RWPE2 (cell line): ENCODE results near the gene ALG1L2.
"Not testable (repeated sequence)": the region's sequence is repeated elsewhere in the genome, so short reads cannot be mapped to it uniquely, and the experiment has no call there.

Source experiments
- ATAC-seq: fragments of 200-7000 bp; cut with Tn5 transposase; 3 replicates; pipeline ENCODE4 v1.9.1; 2021; ENCODE audit warnings: low read depth
- DNase-seq: peaks from one replicate; pipeline ENCODE4 v3.0.0-alpha.2; 2020; ENCODE audit warnings: low spot score
- H3K27ac ChIP-seq: fragments of 450-650 bp; 2 replicates; pipeline ENCODE4 v1.5.1; 2017; ENCODE audit warnings: mild to moderate bottlenecking; ENCODE audit not compliant: poor library complexity, severe bottlenecking
- H3K27me3 ChIP-seq: fragments of 250-450 bp; sonication (Bioruptor Pico); 2 replicates; pipeline ENCODE4 v1.5.1; 2021; ENCODE audit warnings: mild to moderate bottlenecking, moderate library complexity; ENCODE audit not compliant: insufficient read depth, poor library complexity, severe bottlenecking
- H3K36me3 ChIP-seq: fragments of 250-450 bp; sonication (Bioruptor Pico); 2 replicates; pipeline ENCODE4 v1.5.1; 2020; ENCODE audit warnings: low read depth, mild to moderate bottlenecking, moderate library complexity
- H3K4me1 ChIP-seq: fragments of 250-450 bp; sonication (Bioruptor Pico); 2 replicates; pipeline ENCODE4 v1.5.1; 2021; ENCODE audit warnings: mild to moderate bottlenecking, moderate library complexity; ENCODE audit not compliant: insufficient read depth, poor library complexity, severe bottlenecking
- H3K4me3 ChIP-seq: fragments of 250-450 bp; sonication (Bioruptor Pico); 2 replicates; pipeline ENCODE4 v1.5.1; 2021; ENCODE audit warnings: mild to moderate bottlenecking, moderate library complexity; ENCODE audit not compliant: severe bottlenecking
- H3K9me3 ChIP-seq: fragments of 250-450 bp; sonication (Bioruptor Pico); 2 replicates; pipeline ENCODE4 v1.5.1; 2021; ENCODE audit warnings: mild to moderate bottlenecking, moderate library complexity; ENCODE audit not compliant: severe bottlenecking
- TF ChIP-seq, protein P1 (sequence below): fragments of 450-650 bp; IDR thresholded peaks from one replicate; pipeline ENCODE4 v1.5.1; 2017; ENCODE audit warnings: mild to moderate bottlenecking, moderate library complexity; ENCODE audit not compliant: poor library complexity, severe bottlenecking

Gene ALG1L2

DNA sequence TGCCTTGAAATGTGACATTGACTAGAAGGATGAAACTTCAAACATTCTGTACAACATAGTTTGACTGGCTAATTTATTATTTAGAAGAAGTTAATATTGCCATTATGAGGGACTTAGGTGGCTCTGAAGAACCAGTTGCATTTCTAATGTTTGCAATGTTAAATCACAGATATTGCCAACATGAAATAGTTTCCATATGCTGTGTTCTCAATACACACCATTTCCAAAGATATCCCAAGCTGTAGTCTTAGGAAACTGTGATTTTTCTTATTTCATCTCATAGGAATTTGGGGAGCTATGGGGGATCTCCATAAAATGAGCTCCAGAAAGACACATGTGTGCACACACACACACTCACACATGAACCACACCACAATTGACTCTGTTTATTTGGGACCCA is 36.3 kb downstream of the ALG1L2 start:
- Histone ChIP-seq H3K36me3 (no peaks in the 10 kb centered on the region), H3K4me1 (no peaks in the 10 kb centered on the region), H3K27me3 (no peaks in the 10 kb centered on the region), H3K9me3 (no peaks in the 10 kb centered on the region), H3K4me3 (no peak overlapping the region), H3K27ac (no peak overlapping the region)
- DNase-seq (no peak), ATAC-seq (no peak)
- TF ChIP-seq, protein P1, sequence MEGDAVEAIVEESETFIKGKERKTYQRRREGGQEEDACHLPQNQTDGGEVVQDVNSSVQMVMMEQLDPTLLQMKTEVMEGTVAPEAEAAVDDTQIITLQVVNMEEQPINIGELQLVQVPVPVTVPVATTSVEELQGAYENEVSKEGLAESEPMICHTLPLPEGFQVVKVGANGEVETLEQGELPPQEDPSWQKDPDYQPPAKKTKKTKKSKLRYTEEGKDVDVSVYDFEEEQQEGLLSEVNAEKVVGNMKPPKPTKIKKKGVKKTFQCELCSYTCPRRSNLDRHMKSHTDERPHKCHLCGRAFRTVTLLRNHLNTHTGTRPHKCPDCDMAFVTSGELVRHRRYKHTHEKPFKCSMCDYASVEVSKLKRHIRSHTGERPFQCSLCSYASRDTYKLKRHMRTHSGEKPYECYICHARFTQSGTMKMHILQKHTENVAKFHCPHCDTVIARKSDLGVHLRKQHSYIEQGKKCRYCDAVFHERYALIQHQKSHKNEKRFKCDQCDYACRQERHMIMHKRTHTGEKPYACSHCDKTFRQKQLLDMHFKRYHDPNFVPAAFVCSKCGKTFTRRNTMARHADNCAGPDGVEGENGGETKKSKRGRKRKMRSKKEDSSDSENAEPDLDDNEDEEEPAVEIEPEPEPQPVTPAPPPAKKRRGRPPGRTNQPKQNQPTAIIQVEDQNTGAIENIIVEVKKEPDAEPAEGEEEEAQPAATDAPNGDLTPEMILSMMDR, result no peak

DNA sequence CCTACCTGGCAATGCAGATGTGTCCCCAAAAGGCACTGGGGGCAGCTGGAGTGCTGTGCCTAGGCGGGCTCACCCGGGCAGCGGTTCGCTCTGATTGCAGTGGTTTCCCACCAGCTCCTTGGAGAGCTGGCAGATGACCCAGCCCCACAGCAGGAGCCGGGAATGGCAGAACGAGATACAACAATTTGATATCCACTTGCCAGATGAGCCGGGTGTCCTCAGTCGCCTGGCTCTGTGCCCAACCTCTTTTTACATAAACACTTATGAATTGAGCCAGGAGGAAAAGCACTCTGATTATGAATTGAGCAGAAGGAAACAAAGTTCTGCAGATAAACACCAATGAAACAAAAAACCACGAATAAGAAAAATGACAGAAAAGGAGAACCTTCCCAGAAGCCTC is 38.2 kb downstream of the ALG1L2 start:
- not testable (repeated sequence) for ATAC-seq, H3K27me3 ChIP-seq, DNase-seq, H3K4me1 ChIP-seq, H3K36me3 ChIP-seq, H3K27ac ChIP-seq, H3K4me3 ChIP-seq, H3K9me3 ChIP-seq

DNA sequence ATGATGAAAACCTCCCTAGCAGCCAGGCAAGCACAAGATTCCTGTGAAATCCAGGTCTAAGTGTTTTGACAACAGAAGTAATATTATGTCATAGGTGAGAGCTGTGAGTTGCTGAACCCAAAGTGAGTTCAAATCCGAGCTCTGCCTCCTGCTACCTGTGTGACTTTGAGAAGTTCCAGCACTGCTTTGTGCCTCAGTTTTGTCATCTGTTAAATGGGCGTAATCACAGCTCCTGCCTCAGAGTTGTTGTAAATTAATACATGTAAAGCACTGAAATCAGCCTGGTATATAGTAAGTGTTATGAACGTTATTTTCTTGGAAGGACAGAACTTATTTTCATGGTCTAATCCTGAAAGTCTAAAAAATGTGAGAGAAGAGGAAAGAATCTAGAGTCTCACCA is 38.7 kb downstream of the ALG1L2 start:
- not testable (repeated sequence) for H3K27me3 ChIP-seq, H3K4me1 ChIP-seq, DNase-seq, H3K27ac ChIP-seq, H3K4me3 ChIP-seq, H3K9me3 ChIP-seq, ATAC-seq, H3K36me3 ChIP-seq

DNA sequence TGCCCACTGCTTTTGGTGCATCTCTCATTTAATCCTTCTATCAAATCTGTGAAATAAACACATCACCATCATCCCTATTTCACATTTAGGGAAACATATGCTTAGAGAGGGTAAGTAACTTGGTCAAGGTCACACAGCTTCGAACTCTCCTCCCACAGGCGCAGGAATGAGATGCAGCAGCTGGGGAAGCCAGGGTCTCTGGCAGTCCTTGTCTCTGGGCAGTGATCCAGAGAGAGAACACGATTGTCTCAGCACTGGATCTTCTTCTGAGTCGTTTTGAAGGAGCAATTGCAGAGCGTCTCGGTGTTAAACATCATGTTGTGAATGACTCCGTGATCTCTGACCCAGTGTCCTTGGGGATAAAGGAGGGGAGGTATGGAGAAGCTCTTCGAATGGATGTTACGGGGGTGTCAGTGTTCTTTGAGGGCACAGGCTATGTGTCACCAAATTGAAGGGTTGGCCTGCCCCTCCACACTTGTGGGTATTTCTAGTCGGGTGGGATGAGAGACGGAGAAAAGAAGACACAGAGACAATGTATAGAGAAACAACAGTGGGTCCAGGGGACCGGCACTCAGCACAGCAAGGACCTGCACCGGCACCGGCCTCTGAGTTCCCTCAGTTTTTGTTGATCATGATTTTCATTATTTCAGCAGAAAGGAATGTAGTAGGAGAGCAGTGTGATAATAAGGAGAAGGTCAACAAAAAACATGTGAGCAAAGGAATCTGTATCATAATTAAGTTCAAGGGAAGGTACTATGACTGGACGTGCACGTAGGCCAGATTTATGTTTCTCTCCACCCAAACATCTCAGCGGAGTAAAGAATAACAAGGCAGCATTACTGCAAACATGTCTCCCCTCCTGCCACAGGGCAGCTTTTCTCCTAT is 41.5 kb downstream of the ALG1L2 start:
- H3K4me3 ChIP-seq, H3K4me1 ChIP-seq, H3K27ac ChIP-seq, ATAC-seq, DNase-seq, H3K9me3 ChIP-seq, H3K36me3 ChIP-seq, H3K27me3 ChIP-seq: not testable (repeated sequence)

DNA sequence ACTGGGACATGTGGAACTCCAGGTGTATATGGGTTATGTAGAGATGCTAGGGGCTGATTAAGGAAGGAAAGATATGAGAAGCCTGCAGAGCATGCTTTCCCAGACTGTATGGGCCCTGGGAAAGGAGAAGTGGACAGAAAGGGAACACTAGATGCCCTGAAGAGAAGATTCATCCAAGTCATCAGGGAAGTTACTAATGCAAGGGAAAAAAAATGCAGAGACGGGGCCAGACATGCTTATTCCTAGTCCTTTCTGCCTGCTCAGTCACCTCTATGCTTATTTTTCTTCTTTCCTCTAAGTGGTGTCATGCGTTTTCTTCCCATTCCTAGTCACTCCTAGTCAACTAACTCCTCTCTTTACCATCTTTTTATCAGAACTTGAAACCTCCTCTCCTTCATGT is 43.8 kb downstream of the ALG1L2 start:
- ATAC-seq, DNase-seq, H3K27ac ChIP-seq, H3K36me3 ChIP-seq, H3K4me1 ChIP-seq, H3K27me3 ChIP-seq, H3K9me3 ChIP-seq, H3K4me3 ChIP-seq: not testable (repeated sequence)

DNA sequence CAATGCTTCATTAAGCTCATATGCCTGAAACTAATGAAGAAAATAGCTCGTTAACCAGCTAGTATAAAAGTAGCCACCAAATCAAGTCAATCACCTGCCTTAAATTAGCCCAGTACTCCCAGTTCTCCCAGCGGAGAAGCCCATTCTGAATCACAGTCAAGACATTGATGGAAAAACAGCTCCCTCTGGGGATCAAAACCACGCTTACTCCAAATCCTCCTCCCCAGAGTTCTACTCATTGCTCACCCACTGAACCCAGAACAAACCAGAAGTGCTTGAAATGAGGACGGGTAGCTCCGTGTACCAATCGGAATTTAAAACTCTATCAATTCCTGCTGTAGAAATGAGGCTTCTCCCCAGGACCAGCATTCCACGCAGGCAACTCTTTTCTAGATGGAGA is 54.7 kb downstream of the ALG1L2 start:
- not testable (repeated sequence) for H3K36me3 ChIP-seq, H3K9me3 ChIP-seq, H3K27ac ChIP-seq, ATAC-seq, H3K4me1 ChIP-seq, H3K4me3 ChIP-seq, DNase-seq, H3K27me3 ChIP-seq

DNA sequence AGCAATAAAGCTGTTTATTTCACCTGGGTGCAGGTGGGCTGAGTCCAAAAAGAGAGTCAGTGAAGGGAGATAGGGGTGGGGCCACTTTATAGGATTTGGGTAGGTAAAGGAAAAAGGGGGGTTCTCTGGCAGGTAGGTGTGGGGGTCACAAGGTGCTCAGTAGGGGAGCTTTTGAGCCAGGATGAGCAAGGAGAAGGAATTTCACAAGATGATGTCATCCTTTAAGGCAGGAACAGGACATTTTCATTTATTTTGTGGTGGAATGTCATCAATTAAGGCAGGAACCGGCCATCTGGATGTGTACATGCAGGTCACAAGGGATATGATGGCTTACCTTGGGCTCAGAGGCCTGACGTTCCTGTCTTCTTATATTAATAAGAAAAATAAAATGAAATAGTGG is 56.1 kb downstream of the ALG1L2 start:
- not testable (repeated sequence) for DNase-seq, H3K27me3 ChIP-seq, H3K9me3 ChIP-seq, H3K27ac ChIP-seq, H3K4me3 ChIP-seq, ATAC-seq, H3K4me1 ChIP-seq, H3K36me3 ChIP-seq

DNA sequence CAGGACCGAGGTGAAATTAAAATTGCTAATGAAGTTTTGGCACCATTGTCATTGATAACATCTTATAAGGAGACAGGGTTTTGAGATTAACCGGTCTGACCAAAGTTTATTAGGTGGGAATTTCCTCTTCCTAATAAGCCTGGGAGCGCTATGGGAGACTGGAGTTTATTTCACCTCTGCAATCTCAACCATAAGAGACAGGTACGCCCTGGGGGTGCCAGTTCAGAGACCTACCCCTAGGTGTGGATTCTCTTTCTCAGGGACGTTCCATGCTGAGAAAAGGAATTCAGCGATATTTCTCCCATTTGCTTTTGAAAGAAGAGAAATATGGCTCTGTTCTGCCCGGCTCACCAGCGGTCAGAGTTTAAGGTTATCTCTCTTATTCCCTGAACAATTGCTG is 57.4 kb downstream of the ALG1L2 start:
- not testable (repeated sequence) for H3K27ac ChIP-seq, H3K27me3 ChIP-seq, DNase-seq, ATAC-seq, H3K4me1 ChIP-seq, H3K9me3 ChIP-seq, H3K36me3 ChIP-seq, H3K4me3 ChIP-seq

DNA sequence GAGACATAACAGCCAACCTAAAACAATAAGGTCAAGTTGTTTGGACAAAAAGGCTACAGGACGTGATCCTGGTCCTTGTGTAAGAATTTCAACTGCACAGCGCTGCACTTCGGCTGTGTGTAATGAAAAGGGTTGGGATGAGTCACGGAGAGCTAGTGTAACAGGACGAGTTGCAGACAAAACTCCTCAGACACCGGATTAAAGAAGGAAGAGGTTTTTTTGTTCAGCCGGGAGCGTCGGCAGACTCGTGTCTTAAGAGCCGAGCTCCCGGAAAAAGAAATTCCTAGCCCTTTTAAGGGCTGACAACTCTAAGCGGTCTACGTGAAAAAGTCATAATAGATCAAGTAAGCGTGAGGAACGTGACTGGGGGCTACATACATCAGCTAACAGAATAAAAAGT is 59.1 kb downstream of the ALG1L2 start:
- H3K4me3 ChIP-seq, DNase-seq, H3K9me3 ChIP-seq, ATAC-seq, H3K36me3 ChIP-seq, H3K4me1 ChIP-seq, H3K27ac ChIP-seq: not testable (repeated sequence)
- H3K27me3 ChIP-seq, result peaks cover 12% of the 10 kb centered on the region
